Measurements from ENCODE around the gene PRR30. TPM values are rescaled to one million over a fixed set of nuclear protein-coding genes. Genes with fewer than 3 reads are reported as not detected.
A peak's percentile ranks its signal among the peaks of the same experiment; 100 is the strongest.

PRR30 gene
- total and polyA plus RNA-seq, 2 donors (not counting 1 experiment from before 2014, with no cell fraction given), result not detected

DNA sequence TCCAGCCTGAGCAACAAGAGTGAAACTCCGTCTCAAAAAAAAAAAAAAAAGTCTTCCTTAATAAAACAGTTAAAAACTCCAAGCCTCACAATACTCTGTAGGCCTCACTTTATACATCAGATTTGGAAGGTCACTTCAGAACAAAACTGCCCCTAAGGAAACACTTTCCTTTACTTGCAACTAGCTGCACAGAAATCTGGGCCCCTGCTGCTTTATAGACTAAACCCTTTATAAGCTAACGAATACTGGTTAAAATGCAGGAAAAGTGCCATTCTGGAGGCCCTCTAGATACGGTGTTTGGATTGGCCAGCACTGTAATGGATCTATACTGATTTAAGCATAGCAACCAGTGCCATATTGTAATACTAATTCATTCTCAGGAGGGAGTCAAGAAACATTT is 14.1 kb downstream of the PRR30 start:
- Histone ChIP-seq H3K27me3 (replicated peaks in 1 of 4; ENCODE audit: control extremely low read depth in 1 of 4, control insufficient read depth in 3 of 4, insufficient read depth in 4 of 4, low read length in 3 of 4) (peaks cover 0 to 4% (median under 1%) of the 10 kb centered on the region in 4 experiments), H2AFZ (ENCODE audit: insufficient read depth, low read depth, low read length, poor library complexity, severe bottlenecking) (no peak overlapping the region), H3K79me2 (ENCODE audit: control insufficient read depth, insufficient read depth, low read length) (no peaks in the 10 kb centered on the region), H4K20me1 (ENCODE audit: control insufficient read depth, insufficient read depth, low read length, poor library complexity, severe bottlenecking) (no peaks in the 10 kb centered on the region), H3K27ac (ENCODE audit: low read length in 2 of 2) (no peak overlapping the region), H3K36me3 (replicated peaks in 1 of 2; ENCODE audit: control extremely low read depth in 1 of 2, control insufficient read depth in 1 of 2, extremely low read depth in 1 of 2, insufficient read depth in 2 of 2, low read length in 1 of 2) (peaks cover 0 to 7% of the 10 kb centered on the region in 2 experiments), H3K4me1 (ENCODE audit: control insufficient read depth in 2 of 2, insufficient read depth in 2 of 2, low read length in 2 of 2) (peaks cover 12% of the 10 kb centered on the region in 2 donors), H3K9me3 (ENCODE audit: control extremely low read depth in 1 of 3, control insufficient read depth in 2 of 3, insufficient read depth in 1 of 3, low read length in 2 of 3) (no peaks in the 10 kb centered on the region), H3K4me2 (replicated peaks; ENCODE audit: low read depth, low read length, poor library complexity, severe bottlenecking) (no peak overlapping the region), H3K4me3 (ENCODE audit: control extremely low read depth in 1 of 5, extremely low read depth in 1 of 5, insufficient read depth in 1 of 5, low read depth in 2 of 5, low read length in 4 of 5) (no peak overlapping the region), H3K9ac (ENCODE audit: low read length) (no peak overlapping the region)
- DNase-seq (no peak), ATAC-seq (ENCODE audit: low read depth) (no peak)
- ChIA-PET POLR2A (interaction anchor here (2.2 kb wide), 1 partner anchor 8 kb away, joined by 29 read pairs; the partner anchor contains the start of gene PREB), CTCF (interaction anchor here (0.7 to 2.9 kb wide), 2 partner anchors 9 to 49 kb away, joined by 3 to 19 read pairs; partner anchors contain the start of gene PREB)
- WGBS (ENCODE audit: insufficient coverage), result 86% methylated on average over 1 of the region's 3 CpGs
- Mint-ChIP-seq H3K27ac (no peak overlapping the region), H3K9me3 (ENCODE audit: insufficient read depth) (no peaks in the 10 kb centered on the region), H3K4me1 (peaks cover 15% of the 10 kb centered on the region), H3K4me3 (peak overlapping the region; percentile 3), H3K27me3 (peaks cover 20% of the 10 kb centered on the region)
- intact Hi-C loops (cut with micrococcal nuclease), result no loop called here
- no peak for TF ChIP-seq EZH2 (IDR thresholded peaks at IDR 0.05; ENCODE audit: borderline replicate concordance, insufficient read depth, low read depth, low read length, poor library complexity, severe bottlenecking)
- TF ChIP-seq, protein P1, sequence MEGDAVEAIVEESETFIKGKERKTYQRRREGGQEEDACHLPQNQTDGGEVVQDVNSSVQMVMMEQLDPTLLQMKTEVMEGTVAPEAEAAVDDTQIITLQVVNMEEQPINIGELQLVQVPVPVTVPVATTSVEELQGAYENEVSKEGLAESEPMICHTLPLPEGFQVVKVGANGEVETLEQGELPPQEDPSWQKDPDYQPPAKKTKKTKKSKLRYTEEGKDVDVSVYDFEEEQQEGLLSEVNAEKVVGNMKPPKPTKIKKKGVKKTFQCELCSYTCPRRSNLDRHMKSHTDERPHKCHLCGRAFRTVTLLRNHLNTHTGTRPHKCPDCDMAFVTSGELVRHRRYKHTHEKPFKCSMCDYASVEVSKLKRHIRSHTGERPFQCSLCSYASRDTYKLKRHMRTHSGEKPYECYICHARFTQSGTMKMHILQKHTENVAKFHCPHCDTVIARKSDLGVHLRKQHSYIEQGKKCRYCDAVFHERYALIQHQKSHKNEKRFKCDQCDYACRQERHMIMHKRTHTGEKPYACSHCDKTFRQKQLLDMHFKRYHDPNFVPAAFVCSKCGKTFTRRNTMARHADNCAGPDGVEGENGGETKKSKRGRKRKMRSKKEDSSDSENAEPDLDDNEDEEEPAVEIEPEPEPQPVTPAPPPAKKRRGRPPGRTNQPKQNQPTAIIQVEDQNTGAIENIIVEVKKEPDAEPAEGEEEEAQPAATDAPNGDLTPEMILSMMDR (IDR thresholded peaks at IDR 0.05), result no peak
